ENCODE measurements around the gene ROR2.

ROR2 gene

DNA sequence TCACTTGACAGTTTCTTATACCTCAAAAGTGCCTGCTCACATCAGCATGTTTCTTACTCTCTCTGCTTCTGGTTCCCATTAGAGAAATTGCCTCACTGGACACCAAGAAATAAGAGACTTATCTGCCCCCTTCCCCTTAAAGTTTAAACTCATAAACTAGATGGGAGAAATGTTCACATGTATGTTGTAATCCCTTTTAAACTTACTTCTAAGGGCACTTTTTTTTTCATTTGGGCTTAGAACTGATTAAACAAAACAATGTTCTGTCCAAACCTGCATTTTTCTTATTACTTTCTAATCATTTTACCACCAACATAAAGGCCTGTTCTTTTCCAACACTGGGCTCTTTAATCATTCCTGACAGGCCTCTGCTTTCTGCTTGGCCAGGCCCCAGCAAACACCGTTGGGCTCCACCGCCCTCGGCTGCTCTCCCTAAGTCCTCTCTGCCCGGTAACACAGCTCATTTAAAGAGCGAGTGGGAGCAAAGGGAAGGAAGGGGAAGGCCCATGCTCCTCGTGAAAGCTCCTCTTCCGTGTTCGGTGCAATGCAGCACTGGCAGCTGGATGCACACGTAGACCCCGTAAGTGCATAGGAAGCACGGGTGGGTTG, 53.4 kb downstream of the ROR2 start:
- TF ChIP-seq EGR1 (IDR thresholded peaks at IDR 0.05) (no peak), CEBPB (IDR thresholded peaks at IDR 0.05) (no peak), TEAD4 (IDR thresholded peaks at IDR 0.05) (no peak), RAD21 (IDR thresholded peaks at IDR 0.05; ENCODE audit: low read depth) (no peak), CREB1 (IDR thresholded peaks at IDR 0.05; ENCODE audit: low read depth) (no peak), ZBTB7A (IDR thresholded peaks at IDR 0.05; ENCODE audit: low read depth) (no peak), TAF1 (IDR thresholded peaks at IDR 0.05; ENCODE audit: low read depth) (no peak), NFIC (IDR thresholded peaks at IDR 0.05) (no peak), YY1 (IDR thresholded peaks at IDR 0.05; ENCODE audit: low read depth) (no peak)
- TF ChIP-seq, protein P1, sequence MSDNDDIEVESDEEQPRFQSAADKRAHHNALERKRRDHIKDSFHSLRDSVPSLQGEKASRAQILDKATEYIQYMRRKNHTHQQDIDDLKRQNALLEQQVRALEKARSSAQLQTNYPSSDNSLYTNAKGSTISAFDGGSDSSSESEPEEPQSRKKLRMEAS (IDR thresholded peaks at IDR 0.05): no peak
- TF ChIP-seq, protein P2, sequence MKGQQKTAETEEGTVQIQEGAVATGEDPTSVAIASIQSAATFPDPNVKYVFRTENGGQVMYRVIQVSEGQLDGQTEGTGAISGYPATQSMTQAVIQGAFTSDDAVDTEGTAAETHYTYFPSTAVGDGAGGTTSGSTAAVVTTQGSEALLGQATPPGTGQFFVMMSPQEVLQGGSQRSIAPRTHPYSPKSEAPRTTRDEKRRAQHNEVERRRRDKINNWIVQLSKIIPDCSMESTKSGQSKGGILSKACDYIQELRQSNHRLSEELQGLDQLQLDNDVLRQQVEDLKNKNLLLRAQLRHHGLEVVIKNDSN (IDR thresholded peaks at IDR 0.05): no peak

DNA sequence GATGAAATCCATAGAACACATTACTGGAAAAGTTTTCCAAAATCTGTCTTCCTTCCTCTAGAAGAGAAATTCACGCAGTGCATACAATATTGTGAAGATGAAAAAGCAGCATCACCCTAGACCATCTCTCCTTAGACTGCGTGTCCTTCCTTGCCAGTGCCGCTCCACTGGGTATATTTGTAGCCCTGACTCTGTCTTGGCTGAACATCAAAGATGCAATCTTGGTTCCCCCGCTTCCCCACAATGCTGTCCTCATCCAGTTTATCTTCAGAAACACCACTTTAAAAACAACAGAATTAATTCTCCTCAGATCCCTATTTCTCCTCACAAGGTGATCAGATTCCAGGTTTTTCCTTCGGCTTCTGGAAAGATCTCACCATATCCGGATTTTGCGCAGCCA, 53.9 kb downstream of the ROR2 start:
- TF ChIP-seq CREB1 (IDR thresholded peaks at IDR 0.05; ENCODE audit: low read depth) (no peak), EP300 (IDR thresholded peaks at IDR 0.05; ENCODE audit: borderline replicate concordance) (no peak), TAF1 (IDR thresholded peaks at IDR 0.05; ENCODE audit: low read depth) (no peak), NFIC (IDR thresholded peaks at IDR 0.05) (no peak), FOXM1 (IDR thresholded peaks at IDR 0.05; ENCODE audit: borderline replicate concordance, low read depth) (no peak), CEBPB (IDR thresholded peaks at IDR 0.05) (no peak), TCF12 (IDR thresholded peaks at IDR 0.05; ENCODE audit: low read depth) (no peak), ZBTB7A (IDR thresholded peaks at IDR 0.05; ENCODE audit: low read depth) (no peak), YY1 (IDR thresholded peaks at IDR 0.05; ENCODE audit: low read depth) (no peak), EGR1 (IDR thresholded peaks at IDR 0.05) (no peak), RAD21 (IDR thresholded peaks at IDR 0.05; ENCODE audit: low read depth) (no peak), TEAD4 (IDR thresholded peaks at IDR 0.05) (no peak)
- TF ChIP-seq, protein P2 (IDR thresholded peaks at IDR 0.05): no peak
- TF ChIP-seq, protein P1 (IDR thresholded peaks at IDR 0.05): no peak
- TF ChIP-seq, protein P3, sequence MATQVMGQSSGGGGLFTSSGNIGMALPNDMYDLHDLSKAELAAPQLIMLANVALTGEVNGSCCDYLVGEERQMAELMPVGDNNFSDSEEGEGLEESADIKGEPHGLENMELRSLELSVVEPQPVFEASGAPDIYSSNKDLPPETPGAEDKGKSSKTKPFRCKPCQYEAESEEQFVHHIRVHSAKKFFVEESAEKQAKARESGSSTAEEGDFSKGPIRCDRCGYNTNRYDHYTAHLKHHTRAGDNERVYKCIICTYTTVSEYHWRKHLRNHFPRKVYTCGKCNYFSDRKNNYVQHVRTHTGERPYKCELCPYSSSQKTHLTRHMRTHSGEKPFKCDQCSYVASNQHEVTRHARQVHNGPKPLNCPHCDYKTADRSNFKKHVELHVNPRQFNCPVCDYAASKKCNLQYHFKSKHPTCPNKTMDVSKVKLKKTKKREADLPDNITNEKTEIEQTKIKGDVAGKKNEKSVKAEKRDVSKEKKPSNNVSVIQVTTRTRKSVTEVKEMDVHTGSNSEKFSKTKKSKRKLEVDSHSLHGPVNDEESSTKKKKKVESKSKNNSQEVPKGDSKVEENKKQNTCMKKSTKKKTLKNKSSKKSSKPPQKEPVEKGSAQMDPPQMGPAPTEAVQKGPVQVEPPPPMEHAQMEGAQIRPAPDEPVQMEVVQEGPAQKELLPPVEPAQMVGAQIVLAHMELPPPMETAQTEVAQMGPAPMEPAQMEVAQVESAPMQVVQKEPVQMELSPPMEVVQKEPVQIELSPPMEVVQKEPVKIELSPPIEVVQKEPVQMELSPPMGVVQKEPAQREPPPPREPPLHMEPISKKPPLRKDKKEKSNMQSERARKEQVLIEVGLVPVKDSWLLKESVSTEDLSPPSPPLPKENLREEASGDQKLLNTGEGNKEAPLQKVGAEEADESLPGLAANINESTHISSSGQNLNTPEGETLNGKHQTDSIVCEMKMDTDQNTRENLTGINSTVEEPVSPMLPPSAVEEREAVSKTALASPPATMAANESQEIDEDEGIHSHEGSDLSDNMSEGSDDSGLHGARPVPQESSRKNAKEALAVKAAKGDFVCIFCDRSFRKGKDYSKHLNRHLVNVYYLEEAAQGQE (IDR thresholded peaks at IDR 0.05; ENCODE audit: low read depth): no peak

DNA sequence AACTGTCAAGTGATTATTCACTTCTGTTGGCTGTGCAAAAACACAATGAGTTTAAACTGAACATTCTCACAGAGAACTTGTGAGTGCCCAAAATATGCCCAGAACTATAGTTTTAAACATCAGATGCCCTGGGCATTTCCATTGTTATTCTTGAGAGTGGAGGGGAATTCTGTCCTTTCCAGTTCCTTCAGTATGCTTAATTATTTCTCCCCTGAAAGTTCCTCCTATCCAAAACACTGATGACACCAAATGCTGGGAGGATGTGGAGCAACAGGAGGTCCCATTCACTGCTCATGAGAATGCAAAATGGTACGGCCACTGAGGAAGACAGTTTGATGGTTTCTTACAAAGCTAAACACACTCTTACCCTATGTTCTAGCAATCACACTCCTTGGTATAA, 55.5 kb downstream of the ROR2 start:
- TF ChIP-seq TCF12 (IDR thresholded peaks at IDR 0.05; ENCODE audit: low read depth): no peak
- TF ChIP-seq TEAD4 (IDR thresholded peaks at IDR 0.05): no peak
- TF ChIP-seq, protein P1 (IDR thresholded peaks at IDR 0.05): no peak
- TF ChIP-seq ZBTB7A (IDR thresholded peaks at IDR 0.05; ENCODE audit: low read depth): no peak
- no peak for TF ChIP-seq NFIC (IDR thresholded peaks at IDR 0.05)
- no peak for TF ChIP-seq TAF1 (IDR thresholded peaks at IDR 0.05; ENCODE audit: low read depth)
- no peak for TF ChIP-seq EP300 (IDR thresholded peaks at IDR 0.05; ENCODE audit: borderline replicate concordance)
- no peak for TF ChIP-seq FOXM1 (IDR thresholded peaks at IDR 0.05; ENCODE audit: borderline replicate concordance, low read depth)
- TF ChIP-seq EGR1 (IDR thresholded peaks at IDR 0.05): no peak
- TF ChIP-seq, protein P2 (IDR thresholded peaks at IDR 0.05): no peak
- TF ChIP-seq CEBPB (IDR thresholded peaks at IDR 0.05): no peak
- no peak for TF ChIP-seq RAD21 (IDR thresholded peaks at IDR 0.05; ENCODE audit: low read depth)
- no peak for TF ChIP-seq CREB1 (IDR thresholded peaks at IDR 0.05; ENCODE audit: low read depth)
- no peak for TF ChIP-seq YY1 (IDR thresholded peaks at IDR 0.05; ENCODE audit: low read depth)
- TF ChIP-seq, protein P3 (IDR thresholded peaks at IDR 0.05; ENCODE audit: low read depth): no peak

DNA sequence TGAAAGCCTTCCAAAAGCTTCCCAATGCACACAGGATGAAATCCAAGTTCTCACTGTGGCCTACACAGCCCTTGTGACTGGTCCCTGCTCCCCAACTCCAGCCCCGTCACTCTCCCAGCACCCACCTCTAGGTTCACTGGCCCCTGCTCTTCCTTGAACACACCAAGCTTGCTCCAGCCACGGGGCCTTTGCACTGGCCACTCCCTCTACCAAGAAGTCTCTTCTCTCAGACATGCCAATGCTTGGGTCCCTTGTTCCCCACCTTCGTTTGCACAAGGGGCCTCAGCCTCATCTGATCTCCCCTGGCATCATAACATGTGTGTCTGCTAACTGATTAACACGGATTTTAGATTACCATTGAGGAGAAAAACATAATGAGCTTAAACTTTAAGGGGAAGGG, 56.0 kb downstream of the ROR2 start:
- TF ChIP-seq CEBPB (IDR thresholded peaks at IDR 0.05): no peak
- no peak for TF ChIP-seq TCF12 (IDR thresholded peaks at IDR 0.05; ENCODE audit: low read depth)
- no peak for TF ChIP-seq CREB1 (IDR thresholded peaks at IDR 0.05; ENCODE audit: low read depth)
- no peak for TF ChIP-seq EGR1 (IDR thresholded peaks at IDR 0.05)

DNA sequence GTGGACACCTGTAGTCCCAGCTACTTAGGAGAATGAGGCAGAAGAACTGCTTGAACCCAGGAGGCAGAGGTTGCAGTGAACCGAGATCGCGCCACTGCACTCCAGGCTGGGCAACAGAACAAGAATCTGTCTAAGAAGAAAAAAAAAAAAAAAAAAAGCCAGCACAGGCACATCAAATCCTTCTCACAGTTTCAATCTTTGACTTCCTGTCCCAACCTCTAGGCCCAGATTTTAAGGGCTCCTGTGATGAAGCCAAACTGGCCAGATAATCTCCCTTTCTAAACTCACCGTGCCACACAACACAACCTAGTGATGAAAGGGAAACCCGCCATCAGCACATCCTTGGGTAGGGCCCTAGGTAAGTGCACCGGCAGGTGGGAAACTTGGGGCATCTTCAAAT, 58.1 kb downstream of the ROR2 start:
- TF ChIP-seq CREB1 (IDR thresholded peaks at IDR 0.05; ENCODE audit: low read depth): no peak
- TF ChIP-seq FOXM1 (IDR thresholded peaks at IDR 0.05; ENCODE audit: borderline replicate concordance, low read depth): no peak
- TF ChIP-seq RAD21 (IDR thresholded peaks at IDR 0.05; ENCODE audit: low read depth): no peak
- TF ChIP-seq NFIC (IDR thresholded peaks at IDR 0.05): no peak
- TF ChIP-seq, protein P3 (IDR thresholded peaks at IDR 0.05; ENCODE audit: low read depth): no peak
- TF ChIP-seq EP300 (IDR thresholded peaks at IDR 0.05; ENCODE audit: borderline replicate concordance): no peak
- no peak for TF ChIP-seq ZBTB7A (IDR thresholded peaks at IDR 0.05; ENCODE audit: low read depth)
- TF ChIP-seq, protein P2 (IDR thresholded peaks at IDR 0.05): no peak

Data from Ishikawa (cell line).